ENCODE data around the gene RNF26.

- TF ChIP-seq CTCF (conservative IDR thresholded peaks at IDR 0.05) (peak; percentile 47; the same call in 1 of the 2 replicates), EZH2 (IDR thresholded peaks at IDR 0.05; ENCODE audit: low read depth) (no peak)
These were observed 37.5 kb downstream of the RNF26 start for GRCh38 chr11:119371778-119372182.

Measured in PC-9 (cell line).